Fibroblast of villous mesenchyme (primary cell): ENCODE measurements around the gene ZSWIM6. TPM values are rescaled to one million over a fixed set of nuclear protein-coding genes. Genes with fewer than 3 reads are reported as not detected.

Source experiments
- DNase-seq: peaks from one replicate; pipeline ENCODE4 v3.0.0-alpha.2; 2010; ENCODE audit warnings: low read depth
- H3K4me3 ChIP-seq: 2 replicates; pipeline ENCODE4 v1.5.1; 2011; ENCODE audit warnings: low read depth, mild to moderate bottlenecking, low read length
- CTCF ChIP-seq: IDR thresholded peaks from 2 replicates; pipeline ENCODE4 v1.5.1; 2012; ENCODE audit warnings: low read depth, mild to moderate bottlenecking, low read length; ENCODE audit not compliant: insufficient read depth
- total RNA-seq: library from RNA; depleted of rRNA; stranded (reverse); fragments of >200 nt; gene quantifications from 2 replicates; pipeline ENCODE4 v1.2.3, GENCODE V29; 2012

Gene ZSWIM6
- total RNA-seq, 1 donor = 16.4 TPM

- DNase-seq = no peak
- TF ChIP-seq CTCF = no peak
- H3K4me3 ChIP-seq = no peak overlapping the region
These were observed 164.8 kb downstream of the ZSWIM6 start for GRCh38 chr5:61496860-61497259.

- H3K4me3 ChIP-seq = no peak overlapping the region
- no peak for TF ChIP-seq CTCF
- no peak for DNase-seq
These were observed 166.1 kb downstream of the ZSWIM6 start for GRCh38 chr5:61498121-61498520.

GRCh38 chr5:61501971-61502370 is 169.9 kb downstream of the ZSWIM6 start:
- DNase-seq = no peak
- no peak for TF ChIP-seq CTCF
- no peak overlapping the region for H3K4me3 ChIP-seq

- H3K4me3 ChIP-seq = no peak overlapping the region
- DNase-seq = no peak
- no peak for TF ChIP-seq CTCF
These were observed 172.2 kb downstream of the ZSWIM6 start for GRCh38 chr5:61504143-61504770.

GRCh38 chr5:61505281-61505680 is 173.2 kb downstream of the ZSWIM6 start:
- DNase-seq = no peak
- H3K4me3 ChIP-seq = no peak overlapping the region
- TF ChIP-seq CTCF = no peak

GRCh38 chr5:61507232-61507631 is 175.2 kb downstream of the ZSWIM6 start:
- no peak overlapping the region for H3K4me3 ChIP-seq

More at GRCh38 chr5:61507232-61507631, 175.2 kb downstream of the ZSWIM6 start:
- no peak for DNase-seq
- TF ChIP-seq CTCF = no peak
